DND-41 (cell line): ENCODE results near the gene TMLHE.
"Not testable (repeated sequence)": the region's sequence is repeated elsewhere in the genome, so short reads cannot be mapped to it uniquely, and the experiment has no call there.

Experiments used
- ATAC-seq: fragments of 200-7000 bp; cut with Tn5 transposase; 3 replicates; pipeline ENCODE4 v1.9.1; 2021; ENCODE audit warnings: low read depth; ENCODE audit not compliant: insufficient read depth
- DNase-seq: peaks from one replicate; pipeline ENCODE4 v3.0.0-alpha.2; 2020
- H2AFZ ChIP-seq: 2 replicates; pipeline ENCODE4 v1.6.0; 2012; ENCODE audit warnings: low read depth, low read length
- H3K27ac ChIP-seq: 2 replicates; pipeline ENCODE4 v1.5.1; 2012; ENCODE audit warnings: low read length, inconsistent platforms
- H3K27me3 ChIP-seq: fragments of 200-600 bp; sonication (generic); 2 replicates; pipeline ENCODE4 v1.6.0; 2012; ENCODE audit warnings: low read length, mild to moderate bottlenecking, inconsistent platforms; ENCODE audit not compliant: insufficient read depth, poor library complexity
- H3K36me3 ChIP-seq: 2 replicates; pipeline ENCODE4 v1.5.1; 2012; ENCODE audit warnings: low read length, inconsistent platforms; ENCODE audit not compliant: insufficient read depth
- H3K4me1 ChIP-seq: 2 replicates; pipeline ENCODE4 v1.5.1; 2012; ENCODE audit warnings: mild to moderate bottlenecking, low read length; ENCODE audit not compliant: insufficient read depth
- H3K4me2 ChIP-seq: 2 replicates; pipeline ENCODE4 v1.6.0; 2012; ENCODE audit warnings: mild to moderate bottlenecking, moderate library complexity, low read length, inconsistent platforms; ENCODE audit not compliant: insufficient read depth
- H3K4me3 ChIP-seq, 2 experiments: fragments of 200-600 bp in 1 of 2; shearing (Covaris generic) in 1 of 2; 2 replicates each; pipeline ENCODE4 v1.5.1; 2012 to 2016; ENCODE audit warnings: inconsistent platforms in 2 of 2, low read length in 2 of 2, mild to moderate bottlenecking in 2 of 2, low read depth in 1 of 2, moderate library complexity in 1 of 2
- H3K79me2 ChIP-seq: 2 replicates; pipeline ENCODE4 v1.6.0; 2012; ENCODE audit warnings: low read length, inconsistent platforms; ENCODE audit not compliant: insufficient read depth
- H3K9ac ChIP-seq: 2 replicates; pipeline ENCODE4 v1.6.0; 2012; ENCODE audit warnings: low read depth, mild to moderate bottlenecking, inconsistent platforms, low read length, moderate library complexity
- H3K9me3 ChIP-seq: 2 replicates; pipeline ENCODE4 v1.5.1; 2012; ENCODE audit warnings: low read length, moderate library complexity, mild to moderate bottlenecking, inconsistent platforms; ENCODE audit not compliant: insufficient read depth, severe bottlenecking
- H4K20me1 ChIP-seq: 2 replicates; pipeline ENCODE4 v1.6.0; 2012; ENCODE audit warnings: low read length; ENCODE audit not compliant: insufficient read depth
- CTCF ChIP-seq: IDR thresholded peaks from 2 replicates; pipeline ENCODE4 v1.5.1; 2012; ENCODE audit warnings: borderline replicate concordance, low read length, moderate library complexity, mild to moderate bottlenecking; ENCODE audit not compliant: poor library complexity, severe bottlenecking; ENCODE audit errors: extremely low read depth
- EZH2 ChIP-seq: IDR thresholded peaks from 3 replicates; pipeline ENCODE4 v1.6.1; 2012; ENCODE audit warnings: borderline replicate concordance, low read depth, mild to moderate bottlenecking, moderate library complexity, low read length, inconsistent platforms; ENCODE audit not compliant: severe bottlenecking

The TMLHE gene

DNA sequence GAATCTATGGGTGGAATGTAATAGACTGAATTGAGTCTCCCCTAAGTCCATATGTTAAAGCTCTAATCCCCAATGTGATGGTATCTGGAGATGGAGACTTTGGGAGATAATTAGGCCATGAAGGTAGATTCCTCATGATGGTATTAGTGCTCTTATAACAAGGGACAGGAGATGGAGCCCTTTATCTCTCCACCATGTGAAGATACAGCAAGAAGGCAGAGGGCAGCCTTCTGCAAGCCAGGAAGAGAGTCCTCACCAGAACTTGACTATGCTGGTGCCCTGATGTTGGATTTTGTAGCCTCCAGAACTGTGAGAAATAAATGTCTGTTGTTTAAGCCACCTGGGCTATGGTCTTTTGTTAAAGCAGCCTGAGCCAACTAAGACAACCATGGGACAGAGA, 78.0 kb downstream of the TMLHE start:
- H3K4me2 ChIP-seq, result no peak overlapping the region
- no peaks in the 10 kb centered on the region for H3K79me2 ChIP-seq
- no peak overlapping the region for H2AFZ ChIP-seq
- DNase-seq (no peak), ATAC-seq (no peak)
- TF ChIP-seq CTCF (peak; percentile 35), EZH2 (no peak)
- no peak overlapping the region for H3K27ac ChIP-seq
- no peaks in the 10 kb centered on the region for H3K4me1 ChIP-seq
- H3K27me3 ChIP-seq, result no peaks in the 10 kb centered on the region
- H3K9ac ChIP-seq, result no peak overlapping the region
- H3K9me3 ChIP-seq, result no peaks in the 10 kb centered on the region
- no peaks in the 10 kb centered on the region for H4K20me1 ChIP-seq
- H3K4me3 ChIP-seq, result no peak overlapping the region
- no peaks in the 10 kb centered on the region for H3K36me3 ChIP-seq

GRCh38 chrX:155527023-155527422, 85.7 kb downstream of the TMLHE start:
- DNase-seq, H3K27ac ChIP-seq, ATAC-seq, H4K20me1 ChIP-seq, H3K4me3 ChIP-seq, H3K4me2 ChIP-seq, H3K79me2 ChIP-seq, H3K9ac ChIP-seq, H3K4me1 ChIP-seq, H3K27me3 ChIP-seq, H2AFZ ChIP-seq: not testable (repeated sequence)
- H3K36me3 ChIP-seq, result peaks cover 30% of the 10 kb centered on the region
- peaks cover 14% of the 10 kb centered on the region for H3K9me3 ChIP-seq

DNA sequence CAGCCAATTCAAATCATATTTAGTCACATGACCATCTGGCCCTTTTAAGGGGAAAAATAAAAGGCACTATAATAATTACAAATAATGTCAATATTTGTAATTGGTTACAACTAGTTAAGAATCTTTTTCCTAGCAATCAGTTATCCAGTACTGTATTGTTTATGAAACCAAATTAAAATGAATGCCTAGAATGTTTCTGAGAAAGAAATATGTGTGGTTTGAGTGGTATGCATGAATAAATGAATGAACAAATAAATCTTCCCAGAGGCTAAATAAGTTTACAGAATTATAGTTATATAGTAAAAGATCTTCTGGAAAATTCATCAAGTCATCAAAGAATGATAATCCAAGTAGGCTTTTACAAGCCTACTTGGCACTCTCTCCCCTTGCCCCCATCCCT, 98.5 kb downstream of the TMLHE start:
- no peak overlapping the region for H3K4me2 ChIP-seq
- no peaks in the 10 kb centered on the region for H4K20me1 ChIP-seq
- no peak for ATAC-seq
- H3K9ac ChIP-seq, result no peak overlapping the region
- H3K27ac ChIP-seq, result no peak overlapping the region
- no peak overlapping the region for H3K4me3 ChIP-seq
- DNase-seq, result no peak
- H3K9me3 ChIP-seq, result no peaks in the 10 kb centered on the region
- no peaks in the 10 kb centered on the region for H3K27me3 ChIP-seq
- no peak overlapping the region for H2AFZ ChIP-seq
- H3K79me2 ChIP-seq, result no peaks in the 10 kb centered on the region
- H3K4me1 ChIP-seq, result no peaks in the 10 kb centered on the region
- TF ChIP-seq CTCF, result no peak
- TF ChIP-seq EZH2, result no peak
- H3K36me3 ChIP-seq, result peaks cover 23% of the 10 kb centered on the region

DNA sequence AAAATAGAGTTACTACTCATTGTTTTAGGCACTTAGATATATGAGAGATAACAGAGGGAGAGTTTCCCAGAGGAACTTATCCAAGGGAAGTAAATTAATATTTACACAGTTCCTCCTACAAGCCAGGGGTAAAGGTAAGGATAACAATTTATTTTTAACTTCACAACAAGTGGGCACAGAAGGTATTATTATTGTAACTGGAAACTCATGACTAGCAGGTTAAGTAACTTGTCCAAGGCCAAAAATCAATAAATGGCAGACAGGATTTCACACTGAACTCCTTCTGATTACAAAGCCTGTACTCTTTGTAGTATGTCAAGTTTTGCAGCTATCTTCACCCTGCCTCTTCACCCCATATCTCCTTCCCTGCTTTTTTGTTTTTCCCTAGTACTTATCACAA, 107.5 kb downstream of the TMLHE start:
- Histone ChIP-seq H3K27ac (no peak overlapping the region), H3K9ac (no peak overlapping the region), H3K36me3 (peaks cover 14% of the 10 kb centered on the region)

DNA sequence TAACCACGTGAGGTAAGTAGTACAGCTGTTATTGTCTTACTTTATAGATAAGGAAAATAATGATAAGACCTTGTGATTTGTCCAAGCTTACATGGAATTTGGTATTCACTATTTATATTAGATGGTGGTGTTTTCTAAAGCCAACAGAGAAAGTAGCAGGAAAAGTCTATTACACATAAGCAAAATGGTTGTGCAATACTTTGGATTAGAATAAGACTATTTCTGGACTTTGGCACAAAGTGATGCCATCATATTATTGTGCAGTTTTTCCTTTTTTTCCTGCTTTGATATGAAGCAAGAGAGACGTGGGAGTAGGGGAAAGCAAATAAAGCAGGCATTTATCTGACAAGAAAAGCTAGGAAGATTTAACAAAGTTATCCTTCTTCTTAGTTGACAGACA, 117.6 kb downstream of the TMLHE start:
- not testable (repeated sequence) for DNase-seq, H3K4me3 ChIP-seq, H3K27me3 ChIP-seq

More for the DNA sequence above, 107.5 kb downstream of the TMLHE start:
- Histone ChIP-seq H3K4me3 (no peak overlapping the region), H3K4me2 (no peak overlapping the region), H3K79me2 (no peaks in the 10 kb centered on the region), H3K27me3 (no peaks in the 10 kb centered on the region), H2AFZ (no peak overlapping the region), H3K9me3 (no peaks in the 10 kb centered on the region), H4K20me1 (no peaks in the 10 kb centered on the region), H3K4me1 (no peaks in the 10 kb centered on the region)
- no peak for DNase-seq
- TF ChIP-seq CTCF, result no peak
- TF ChIP-seq EZH2, result no peak
- no peak for ATAC-seq

GRCh38 chrX:155491421-155491820, 121.3 kb downstream of the TMLHE start:
- H3K9me3 ChIP-seq, ATAC-seq, H3K79me2 ChIP-seq: not testable (repeated sequence)

More for the DNA sequence above, 117.6 kb downstream of the TMLHE start:
- H3K9ac ChIP-seq, H3K79me2 ChIP-seq, H2AFZ ChIP-seq, ATAC-seq, H3K4me1 ChIP-seq, H3K27ac ChIP-seq, H4K20me1 ChIP-seq, H3K4me2 ChIP-seq, H3K9me3 ChIP-seq, H3K36me3 ChIP-seq: not testable (repeated sequence)

More at GRCh38 chrX:155491421-155491820, 121.3 kb downstream of the TMLHE start:
- H3K36me3 ChIP-seq, H3K4me1 ChIP-seq, H3K9ac ChIP-seq, H3K27ac ChIP-seq, H3K4me2 ChIP-seq, H2AFZ ChIP-seq, DNase-seq, H4K20me1 ChIP-seq, H3K4me3 ChIP-seq, H3K27me3 ChIP-seq: not testable (repeated sequence)
